Lower leg skin (tissue), 3 donors: Measurements from ENCODE around the gene FOXC2.

Experiments
- POLR2A ChIP-seq, 2 donors: fragments of 450-650 bp; IDR thresholded peaks; one replicate each; pipeline ENCODE4 v1.6.1; 2016 to 2017; ENCODE audit warnings: antibody characterized with exemption in 2 of 2, mild to moderate bottlenecking in 1 of 2, moderate library complexity in 1 of 2
- TF ChIP-seq, protein P1 (sequence below), 3 donors: fragments of 450-650 bp; IDR thresholded peaks; one replicate each; pipeline ENCODE4 v1.5.1; 2016; ENCODE audit warnings: antibody characterized with exemption in 3 of 3, mild to moderate bottlenecking in 3 of 3, moderate library complexity in 2 of 3

DNA sequence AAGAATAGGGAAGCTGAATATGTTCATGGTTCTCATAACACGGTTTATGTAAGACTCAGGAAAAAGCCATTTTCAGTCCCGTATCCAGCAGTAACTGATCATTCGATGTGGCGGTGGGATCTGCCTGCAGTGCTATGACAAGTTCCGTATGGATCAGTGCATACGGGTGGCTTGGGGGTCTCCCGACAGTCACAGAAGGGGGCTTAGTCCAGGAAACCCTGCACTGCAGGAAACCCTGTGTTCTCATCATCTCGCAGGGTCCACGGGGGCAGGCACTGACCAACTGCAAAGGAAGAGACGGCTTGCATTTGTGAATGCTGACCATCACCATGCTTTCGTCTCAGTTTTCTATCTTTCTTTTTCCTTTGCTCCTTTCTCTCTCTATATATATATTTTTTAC is 19.3 kb upstream of the FOXC2 start:
- TF ChIP-seq, protein P1, sequence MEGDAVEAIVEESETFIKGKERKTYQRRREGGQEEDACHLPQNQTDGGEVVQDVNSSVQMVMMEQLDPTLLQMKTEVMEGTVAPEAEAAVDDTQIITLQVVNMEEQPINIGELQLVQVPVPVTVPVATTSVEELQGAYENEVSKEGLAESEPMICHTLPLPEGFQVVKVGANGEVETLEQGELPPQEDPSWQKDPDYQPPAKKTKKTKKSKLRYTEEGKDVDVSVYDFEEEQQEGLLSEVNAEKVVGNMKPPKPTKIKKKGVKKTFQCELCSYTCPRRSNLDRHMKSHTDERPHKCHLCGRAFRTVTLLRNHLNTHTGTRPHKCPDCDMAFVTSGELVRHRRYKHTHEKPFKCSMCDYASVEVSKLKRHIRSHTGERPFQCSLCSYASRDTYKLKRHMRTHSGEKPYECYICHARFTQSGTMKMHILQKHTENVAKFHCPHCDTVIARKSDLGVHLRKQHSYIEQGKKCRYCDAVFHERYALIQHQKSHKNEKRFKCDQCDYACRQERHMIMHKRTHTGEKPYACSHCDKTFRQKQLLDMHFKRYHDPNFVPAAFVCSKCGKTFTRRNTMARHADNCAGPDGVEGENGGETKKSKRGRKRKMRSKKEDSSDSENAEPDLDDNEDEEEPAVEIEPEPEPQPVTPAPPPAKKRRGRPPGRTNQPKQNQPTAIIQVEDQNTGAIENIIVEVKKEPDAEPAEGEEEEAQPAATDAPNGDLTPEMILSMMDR (IDR thresholded peaks at IDR 0.05), result no peak
- no peak for TF ChIP-seq POLR2A (IDR thresholded peaks at IDR 0.05)
